GM12801 (cell line): ENCODE data around the gene TRIOBP.

Experiments used
- TF ChIP-seq, protein P1 (sequence below): IDR thresholded peaks from one replicate; pipeline ENCODE4 v1.5.1; 2011; ENCODE audit warnings: control low read depth; ENCODE audit not compliant: insufficient read length; ENCODE audit errors: extremely low read depth

TRIOBP gene

DNA sequence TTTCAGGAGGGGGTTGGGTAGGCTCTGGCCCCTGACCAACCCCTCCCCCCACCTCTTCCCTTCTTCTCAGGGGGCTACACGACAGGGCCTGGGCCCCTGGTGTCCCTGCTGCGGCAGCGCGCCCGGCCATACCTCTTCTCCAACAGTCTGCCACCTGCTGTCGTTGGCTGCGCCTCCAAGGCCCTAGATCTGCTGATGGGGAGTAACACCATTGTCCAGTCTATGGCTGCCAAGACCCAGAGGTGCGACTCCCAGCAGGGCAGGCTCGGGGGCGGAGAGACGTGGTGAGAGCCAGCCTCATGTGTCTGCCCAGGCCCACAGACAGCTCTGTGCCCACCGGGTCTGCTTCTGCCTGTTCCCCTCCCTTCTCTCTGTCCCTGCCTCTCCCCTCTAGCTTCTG lies 118.7 kb downstream of the TRIOBP start:
- TF ChIP-seq, protein P1, sequence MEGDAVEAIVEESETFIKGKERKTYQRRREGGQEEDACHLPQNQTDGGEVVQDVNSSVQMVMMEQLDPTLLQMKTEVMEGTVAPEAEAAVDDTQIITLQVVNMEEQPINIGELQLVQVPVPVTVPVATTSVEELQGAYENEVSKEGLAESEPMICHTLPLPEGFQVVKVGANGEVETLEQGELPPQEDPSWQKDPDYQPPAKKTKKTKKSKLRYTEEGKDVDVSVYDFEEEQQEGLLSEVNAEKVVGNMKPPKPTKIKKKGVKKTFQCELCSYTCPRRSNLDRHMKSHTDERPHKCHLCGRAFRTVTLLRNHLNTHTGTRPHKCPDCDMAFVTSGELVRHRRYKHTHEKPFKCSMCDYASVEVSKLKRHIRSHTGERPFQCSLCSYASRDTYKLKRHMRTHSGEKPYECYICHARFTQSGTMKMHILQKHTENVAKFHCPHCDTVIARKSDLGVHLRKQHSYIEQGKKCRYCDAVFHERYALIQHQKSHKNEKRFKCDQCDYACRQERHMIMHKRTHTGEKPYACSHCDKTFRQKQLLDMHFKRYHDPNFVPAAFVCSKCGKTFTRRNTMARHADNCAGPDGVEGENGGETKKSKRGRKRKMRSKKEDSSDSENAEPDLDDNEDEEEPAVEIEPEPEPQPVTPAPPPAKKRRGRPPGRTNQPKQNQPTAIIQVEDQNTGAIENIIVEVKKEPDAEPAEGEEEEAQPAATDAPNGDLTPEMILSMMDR = no peak

DNA sequence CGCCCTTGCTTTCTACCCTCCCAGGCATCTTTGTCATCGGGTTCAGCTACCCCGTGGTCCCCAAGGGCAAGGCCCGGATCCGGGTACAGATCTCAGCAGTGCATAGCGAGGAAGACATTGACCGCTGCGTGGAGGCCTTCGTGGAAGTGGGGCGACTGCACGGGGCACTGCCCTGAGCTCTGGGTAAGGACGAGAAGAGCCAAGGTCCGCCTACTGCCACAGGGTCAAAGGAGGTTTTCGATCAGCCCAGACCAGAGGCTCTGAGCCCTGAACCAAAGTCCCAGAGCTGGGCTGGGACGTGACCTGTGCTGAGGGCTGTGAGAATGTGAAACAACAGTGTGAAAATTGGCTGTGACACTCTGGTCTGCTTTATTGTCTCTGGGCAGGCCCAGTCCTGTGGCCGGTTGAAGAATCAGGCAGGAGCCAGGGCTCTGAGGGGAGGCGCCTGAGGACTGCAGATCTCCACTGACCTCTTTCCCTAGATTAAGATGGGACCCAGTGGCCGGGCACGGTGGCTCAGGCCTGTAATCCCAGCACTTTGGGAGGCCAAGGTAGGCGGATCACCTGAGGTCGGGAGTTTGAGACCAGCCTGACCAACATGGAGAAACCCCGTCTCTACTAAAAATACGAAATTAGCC lies 119.8 kb downstream of the TRIOBP start:
- TF ChIP-seq, protein P1 = no peak

DNA sequence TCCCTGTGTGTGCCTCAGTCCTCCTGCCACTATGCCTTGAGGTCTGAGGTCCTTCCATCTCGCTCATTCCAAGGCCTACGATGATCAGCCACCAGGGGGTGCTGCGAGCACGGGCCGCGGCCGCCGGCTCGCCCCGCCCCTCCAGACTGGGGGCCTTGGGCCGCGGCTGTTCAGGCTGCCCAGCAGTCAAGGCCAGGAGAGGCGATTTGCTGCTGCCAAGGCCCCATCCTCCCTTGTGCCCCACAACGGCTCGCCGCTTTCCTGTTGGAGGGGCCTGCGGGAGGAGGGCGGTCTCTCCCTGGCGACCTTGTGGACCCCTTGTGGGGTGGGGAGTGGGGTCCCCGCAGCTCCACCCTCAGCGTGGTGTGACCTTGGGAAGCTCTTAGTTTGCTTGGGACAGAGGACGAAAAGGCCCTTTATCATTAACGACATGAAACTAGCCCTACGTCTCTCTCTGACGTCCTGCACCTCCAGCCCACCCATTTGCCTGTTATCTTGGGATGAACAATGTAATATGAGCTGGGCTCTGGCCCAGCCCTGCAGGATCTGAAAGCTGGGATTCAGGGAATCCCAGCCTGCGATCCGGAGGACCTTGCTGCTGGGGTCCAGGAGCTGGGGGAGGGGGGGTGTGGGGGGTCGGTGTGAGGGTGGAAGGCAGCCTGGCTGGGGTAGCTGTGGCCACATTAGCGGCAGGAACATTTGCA lies 121.0 kb downstream of the TRIOBP start:
- TF ChIP-seq, protein P1 = no peak

DNA sequence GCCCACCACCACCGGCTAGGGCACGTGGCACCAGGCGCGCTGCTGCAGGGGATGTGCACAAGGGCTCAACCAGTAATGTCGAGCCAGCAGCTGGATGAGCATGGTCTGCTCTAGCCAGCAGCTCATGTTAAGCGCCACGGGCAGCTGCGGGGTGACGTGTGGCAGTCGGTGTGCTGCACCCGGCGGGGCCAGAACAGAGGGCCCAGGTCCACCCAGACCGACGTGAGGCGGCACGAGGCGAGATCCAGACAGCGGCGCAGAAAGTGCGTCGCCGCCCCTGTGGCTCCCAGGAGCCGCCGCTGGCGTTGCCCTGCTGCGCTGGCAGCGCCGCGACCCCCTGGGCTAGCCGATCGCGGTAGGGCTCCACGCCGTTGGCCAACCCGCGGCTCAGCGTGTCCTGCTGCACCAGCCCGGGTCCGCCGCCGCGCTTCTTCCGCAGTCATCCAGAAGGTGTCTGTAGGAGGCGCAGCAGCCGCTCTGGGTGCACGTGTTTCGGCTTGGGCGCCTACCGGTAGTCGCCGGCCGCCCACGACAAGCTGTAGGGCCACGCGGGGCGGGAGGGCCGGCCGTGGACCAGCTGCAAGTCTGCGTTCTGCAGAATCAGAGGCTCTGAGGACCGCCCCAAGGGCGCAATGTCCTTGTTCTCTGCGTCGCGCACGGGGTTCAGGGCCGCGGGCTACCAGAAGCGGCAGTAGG lies 121.7 kb downstream of the TRIOBP start:
- TF ChIP-seq, protein P1 = no peak

DNA sequence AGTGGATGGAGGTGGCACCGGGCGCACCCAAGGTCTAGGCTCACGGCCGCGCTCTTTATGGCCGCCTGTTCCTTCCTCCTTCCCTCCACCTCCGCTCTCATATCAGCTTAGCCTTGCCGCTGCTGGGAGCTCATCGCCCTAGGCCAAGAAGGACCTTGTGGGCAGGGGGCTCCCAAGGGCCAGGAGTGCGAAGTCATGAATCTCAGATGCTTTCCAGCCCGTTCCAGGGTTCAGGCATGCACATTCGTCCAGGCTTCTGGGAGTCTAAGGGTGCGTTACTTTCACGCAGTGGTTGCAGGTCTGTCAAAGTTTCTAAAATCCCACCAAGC lies 122.2 kb downstream of the TRIOBP start:
- TF ChIP-seq, protein P1 = no peak

DNA sequence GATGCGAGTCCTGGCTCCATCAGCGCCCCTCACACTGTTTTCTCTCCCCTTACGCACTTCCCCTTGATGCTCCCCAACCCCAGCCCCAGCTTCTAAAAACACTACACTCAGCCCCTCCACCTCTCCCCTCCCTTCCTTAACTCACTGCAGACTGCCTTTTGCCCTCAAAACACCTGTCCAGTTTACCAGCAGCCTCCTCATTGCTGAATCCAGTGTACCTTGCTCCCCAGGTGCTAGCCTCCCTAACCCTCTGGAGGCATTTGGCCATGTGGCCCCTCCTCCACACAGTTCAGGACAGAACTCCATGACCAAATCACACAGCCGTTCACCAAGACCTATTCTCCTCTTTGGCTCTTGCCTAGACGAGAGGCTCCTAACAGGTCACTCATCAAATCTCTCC lies 123.5 kb downstream of the TRIOBP start:
- TF ChIP-seq, protein P1 = no peak

DNA sequence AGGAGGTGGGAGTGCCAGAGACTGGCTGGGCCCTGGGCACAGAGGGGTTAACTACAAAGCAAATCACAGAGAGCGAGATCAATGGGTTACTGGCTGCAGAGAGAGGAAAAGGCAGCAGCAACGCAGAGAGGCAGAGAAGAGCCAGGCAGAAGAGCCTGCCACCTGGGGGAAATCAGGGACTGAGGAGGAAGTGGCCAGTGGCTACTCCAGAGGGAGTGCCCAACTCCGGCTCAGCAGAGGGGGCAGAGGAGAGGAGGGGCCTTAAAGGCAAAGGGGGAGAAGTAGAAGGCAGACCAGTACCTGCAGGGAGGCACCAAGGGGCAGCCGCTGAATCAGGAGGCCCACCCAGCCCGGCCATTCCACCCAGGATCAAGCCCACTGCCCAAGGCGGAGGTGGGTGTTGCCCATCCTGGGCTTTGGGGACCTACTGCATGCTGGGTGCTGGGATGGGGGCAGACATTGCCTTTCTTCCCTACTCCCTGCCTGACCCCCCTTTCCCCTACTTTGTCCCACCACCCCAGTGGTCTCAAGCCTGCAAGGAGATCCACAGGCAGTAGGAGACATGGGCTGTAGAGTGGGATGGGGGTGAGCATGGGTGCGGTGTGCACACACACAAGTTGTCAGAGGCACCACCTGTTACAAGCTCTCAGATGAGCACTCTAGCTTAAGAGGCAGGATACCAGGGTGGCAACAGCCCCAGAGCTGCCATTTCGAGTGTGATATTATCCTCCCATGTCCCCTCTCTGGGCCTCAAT lies 125.4 kb downstream of the TRIOBP start:
- TF ChIP-seq, protein P1 = no peak
